MM.1S (cell line): ENCODE measurements around the gene SCUBE2.

Experiments
- EZH2 ChIP-seq: fragments of 300-600 bp; sonication (generic); optimal IDR thresholded peaks from 2 replicates; pipeline ENCODE3; 2017; ENCODE audit warnings: low read depth, mild to moderate bottlenecking, antibody characterized with exemption, low read length, mixed read lengths
- EZH2phosphoT487 ChIP-seq: fragments of 300-600 bp; sonication (generic); IDR thresholded peaks from 2 replicates; pipeline ENCODE4 v1.6.1; 2018; ENCODE audit warnings: antibody characterized with exemption, low read length
- TF ChIP-seq, protein P1 (sequence below): fragments of 300-600 bp; sonication (generic); IDR thresholded peaks from 2 replicates; pipeline ENCODE4 v1.5.1; 2016; ENCODE audit warnings: antibody characterized with exemption, low read length, mixed read lengths

DNA sequence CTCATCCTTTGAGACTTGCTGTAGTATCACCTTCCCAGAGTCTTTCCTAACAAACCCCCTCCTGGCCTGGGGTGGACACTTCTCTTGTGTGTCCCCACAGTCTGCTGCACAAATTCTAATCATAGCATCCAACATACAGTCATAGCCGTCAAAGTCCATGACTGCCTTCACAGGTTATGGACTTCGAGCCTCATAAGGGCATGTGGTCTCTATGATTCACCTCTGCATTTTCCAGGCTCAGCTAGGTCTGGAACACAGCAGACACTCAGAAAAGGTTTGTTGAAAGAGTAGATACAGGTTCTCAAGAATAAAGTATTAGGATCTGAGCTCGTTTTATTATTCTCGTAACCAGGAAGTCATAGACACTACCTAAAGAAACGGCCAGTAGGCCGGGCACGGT, 13.2 kb upstream of the SCUBE2 start:
- TF ChIP-seq, protein P1, sequence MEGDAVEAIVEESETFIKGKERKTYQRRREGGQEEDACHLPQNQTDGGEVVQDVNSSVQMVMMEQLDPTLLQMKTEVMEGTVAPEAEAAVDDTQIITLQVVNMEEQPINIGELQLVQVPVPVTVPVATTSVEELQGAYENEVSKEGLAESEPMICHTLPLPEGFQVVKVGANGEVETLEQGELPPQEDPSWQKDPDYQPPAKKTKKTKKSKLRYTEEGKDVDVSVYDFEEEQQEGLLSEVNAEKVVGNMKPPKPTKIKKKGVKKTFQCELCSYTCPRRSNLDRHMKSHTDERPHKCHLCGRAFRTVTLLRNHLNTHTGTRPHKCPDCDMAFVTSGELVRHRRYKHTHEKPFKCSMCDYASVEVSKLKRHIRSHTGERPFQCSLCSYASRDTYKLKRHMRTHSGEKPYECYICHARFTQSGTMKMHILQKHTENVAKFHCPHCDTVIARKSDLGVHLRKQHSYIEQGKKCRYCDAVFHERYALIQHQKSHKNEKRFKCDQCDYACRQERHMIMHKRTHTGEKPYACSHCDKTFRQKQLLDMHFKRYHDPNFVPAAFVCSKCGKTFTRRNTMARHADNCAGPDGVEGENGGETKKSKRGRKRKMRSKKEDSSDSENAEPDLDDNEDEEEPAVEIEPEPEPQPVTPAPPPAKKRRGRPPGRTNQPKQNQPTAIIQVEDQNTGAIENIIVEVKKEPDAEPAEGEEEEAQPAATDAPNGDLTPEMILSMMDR: no peak
- TF ChIP-seq EZH2phosphoT487 (no peak), EZH2 (no peak)
